Measurements from ENCODE around the gene SUPT16H. TPM values are rescaled to one million over a fixed set of nuclear protein-coding genes. Genes with fewer than 3 reads are reported as not detected.

The SUPT16H gene
- total RNA-seq, 1 experiment from 2014 or later: 210 TPM

- Histone ChIP-seq H2BK12ac (ENCODE audit: insufficient read length, low read depth, low read length) (no peak overlapping the region), H2BK5ac (ENCODE audit: insufficient read length, low read length) (no peak overlapping the region), H2BK15ac (ENCODE audit: low read depth, low read length) (no peak overlapping the region), H2BK20ac (ENCODE audit: low read depth, low read length, poor library complexity, severe bottlenecking) (no peak overlapping the region), H3K9ac (ENCODE audit: extremely low read depth, insufficient read length, low read length) (no peak overlapping the region), H3K4me1 (ENCODE audit: insufficient read depth, low read length) (no peaks in the 10 kb centered on the region), H3K56ac (ENCODE audit: insufficient read length, low read depth, low read length) (no peak overlapping the region), H3K79me2 (ENCODE audit: insufficient read depth, low read length) (no peaks in the 10 kb centered on the region), H3K18ac (ENCODE audit: insufficient read length, low read depth, low read length) (no peak overlapping the region), H3K27me3 (ENCODE audit: insufficient read depth, low read length) (no peaks in the 10 kb centered on the region), H2AFZ (ENCODE audit: low read length) (no peak overlapping the region), H3K23ac (ENCODE audit: insufficient read length, low read depth, low read length) (no peak overlapping the region), H4K91ac (ENCODE audit: insufficient read length, low read depth, low read length) (no peak overlapping the region), H4K20me1 (ENCODE audit: control insufficient read depth, insufficient read depth, insufficient read length) (no peaks in the 10 kb centered on the region), H4K8ac (replicated peaks; ENCODE audit: insufficient read length, low read depth, low read length) (no peak overlapping the region), H2BK120ac (ENCODE audit: low read depth, low read length, poor library complexity, severe bottlenecking) (no peak overlapping the region), H3K9me3 (ENCODE audit: control insufficient read depth, low read depth, low read length) (no peaks in the 10 kb centered on the region), H2AK5ac (ENCODE audit: insufficient read length, low read length) (no peak overlapping the region), H3T11ph (ENCODE audit: low read length) (no peak overlapping the region), H3K4ac (ENCODE audit: low read depth, low read length) (no peak overlapping the region), H4K5ac (ENCODE audit: insufficient read length, low read depth, low read length) (no peak overlapping the region), H3K4me2 (ENCODE audit: insufficient read depth, insufficient read length, low read length) (no peak overlapping the region), H3K79me1 (ENCODE audit: insufficient read depth, low read depth, low read length, poor library complexity, severe bottlenecking) (no peaks in the 10 kb centered on the region), H3K27ac (ENCODE audit: insufficient read length, low read depth, low read length) (no peak overlapping the region), H3K23me2 (ENCODE audit: insufficient read length, low read depth, low read length, poor library complexity, severe bottlenecking) (peaks cover under 1% of the 10 kb centered on the region), H3K14ac (ENCODE audit: insufficient read depth, low read length) (no peak overlapping the region)
- Mint-ChIP-seq H3K27ac (no peak overlapping the region), H3K9me3 (no peaks in the 10 kb centered on the region), H3K4me1 (peaks cover 17 to 19% of the 10 kb centered on the region in 2 experiments), H3K4me3 (no peak overlapping the region), H3K27me3 (ENCODE audit: low read depth) (no peaks in the 10 kb centered on the region), H3K36me3 (ENCODE audit: insufficient read depth in 1 of 3, low read depth in 3 of 3) (no peaks in the 10 kb centered on the region)
- no peak for DNase-seq
- TF ChIP-seq CTCF (conservative IDR thresholded peaks at IDR 0.05): no peak
- WGBS (ENCODE audit: extremely low coverage, insufficient read length, low lambda C conversion rate): no CpG with 5 or more reads among the region's 12 CpGs
Measured at GRCh38 chr14:21313512-21313911, 70.3 kb downstream of the SUPT16H start.
